Bronchial epithelial cell (primary cell): Measurements from ENCODE around the gene CYP27A1. TPM values are rescaled to one million over a fixed set of nuclear protein-coding genes. Genes with fewer than 3 reads are reported as not detected.

Experiments used
- DNase-seq: peaks from one replicate; pipeline ENCODE4 v3.0.0-alpha.2; 2010; ENCODE audit warnings: low read depth
- FAIRE-seq: peaks from 2 replicates; lab custom pipeline; 2011; peaks lifted over from hg19 to GRCh38; lab: Jason Lieb, UNC
- H3K27me3 ChIP-seq: 2 replicates; pipeline ENCODE4 v1.5.1; 2011; ENCODE audit warnings: low read length; ENCODE audit not compliant: control insufficient read depth, insufficient read depth
- H3K36me3 ChIP-seq: 2 replicates; pipeline ENCODE4 v1.5.1; 2011; ENCODE audit warnings: low read length; ENCODE audit not compliant: control insufficient read depth, insufficient read depth
- H3K4me3 ChIP-seq: 2 replicates; pipeline ENCODE4 v1.5.1; 2011; ENCODE audit warnings: mild to moderate bottlenecking, low read depth, low read length, control low read depth
- CTCF ChIP-seq: IDR thresholded peaks from 2 replicates; pipeline ENCODE4 v1.5.1; 2011; ENCODE audit warnings: mild to moderate bottlenecking, moderate library complexity, low read length, control low read depth, inconsistent platforms; ENCODE audit not compliant: insufficient read depth, severe bottlenecking
- total RNA-seq: library from RNA; depleted of rRNA; stranded (reverse); fragments of >200 nt; gene quantifications from 2 replicates; pipeline ENCODE4 v1.2.1, GENCODE V29; 2014

CYP27A1 gene
- total RNA-seq, 1 donor from 2014 or later = 0.26 TPM

- no peaks in the 10 kb centered on the region for H3K27me3 ChIP-seq
- FAIRE-seq = no peak
- H3K36me3 ChIP-seq = no peaks in the 10 kb centered on the region
- H3K4me3 ChIP-seq = no peak overlapping the region
- no peak for TF ChIP-seq CTCF
- DNase-seq = no peak
Observed at GRCh38 chr2:218780046-218780445, 1.9 kb upstream of the CYP27A1 start.

- Histone ChIP-seq H3K36me3 (no peaks in the 10 kb centered on the region), H3K4me3 (peak overlapping the region; percentile 39), H3K27me3 (no peaks in the 10 kb centered on the region)
- no peak for FAIRE-seq
- no peak for TF ChIP-seq CTCF
- DNase-seq = no peak
Observed at GRCh38 chr2:218780851-218781690, 876 bp upstream of the CYP27A1 start.

GRCh38 chr2:218782528-218782844 is 539 bp downstream of the CYP27A1 start:
- TF ChIP-seq CTCF = no peak
- FAIRE-seq (no peak), DNase-seq (no peak)
- no peaks in the 10 kb centered on the region for H3K27me3 ChIP-seq
- no peak overlapping the region for H3K4me3 ChIP-seq
- no peaks in the 10 kb centered on the region for H3K36me3 ChIP-seq

GRCh38 chr2:218783688-218784087 is 1.7 kb downstream of the CYP27A1 start:
- TF ChIP-seq CTCF = no peak
- no peak overlapping the region for H3K4me3 ChIP-seq
- no peaks in the 10 kb centered on the region for H3K27me3 ChIP-seq
- no peaks in the 10 kb centered on the region for H3K36me3 ChIP-seq
- no peak for FAIRE-seq
- no peak for DNase-seq

- Histone ChIP-seq H3K4me3 (no peak overlapping the region), H3K27me3 (no peaks in the 10 kb centered on the region), H3K36me3 (no peaks in the 10 kb centered on the region)
- DNase-seq (no peak), FAIRE-seq (no peak)
- no peak for TF ChIP-seq CTCF
Observed at GRCh38 chr2:218785103-218785502, 3.2 kb downstream of the CYP27A1 start.

GRCh38 chr2:218786133-218786532 is 4.2 kb downstream of the CYP27A1 start:
- TF ChIP-seq CTCF = no peak
- Histone ChIP-seq H3K36me3 (no peaks in the 10 kb centered on the region), H3K4me3 (no peak overlapping the region), H3K27me3 (no peaks in the 10 kb centered on the region)
- FAIRE-seq (no peak), DNase-seq (no peak)
